ENCODE measurements around the gene SLC43A1.
"Not testable (repeated sequence)": the region's sequence is repeated elsewhere in the genome, so short reads cannot be mapped to it uniquely, and the experiment has no call there.

The SLC43A1 gene

GRCh38 chr11:57515332-57516060, at the start of gene SLC43A1:
TSS of gene SLC43A1 (minus strand) at chr11:57515702. CDS start at chr11:57514111, 1,591 bp downstream.
- DNase-seq (ENCODE audit: low read depth in 2 of 2), result peak in 1 of 2 donors; percentile 39

- no peak for DNase-seq (ENCODE audit: low read depth in 2 of 2)
These were observed 47.1 kb upstream of the SLC43A1 start for GRCh38 chr11:57562596-57562995.

- no peak for DNase-seq (ENCODE audit: low read depth in 2 of 2)
These were observed 44.6 kb upstream of the SLC43A1 start for GRCh38 chr11:57560146-57560545.

- DNase-seq (ENCODE audit: low read depth in 2 of 2), result no peak
These were observed 40.5 kb upstream of the SLC43A1 start for GRCh38 chr11:57556041-57556440.

GRCh38 chr11:57555393-57555792, 39.9 kb upstream of the SLC43A1 start:
- no peak for DNase-seq (ENCODE audit: low read depth in 2 of 2)

GRCh38 chr11:57552479-57552878, 37.0 kb upstream of the SLC43A1 start:
- DNase-seq (ENCODE audit: low read depth in 2 of 2), result no peak

GRCh38 chr11:57551941-57552340, 36.4 kb upstream of the SLC43A1 start:
- no peak for DNase-seq (ENCODE audit: low read depth in 2 of 2)

- DNase-seq (ENCODE audit: low read depth in 2 of 2), result no peak
These were observed 34.5 kb upstream of the SLC43A1 start for GRCh38 chr11:57549983-57550382.

GRCh38 chr11:57547854-57548377, 32.4 kb upstream of the SLC43A1 start:
- no peak for DNase-seq (ENCODE audit: low read depth in 2 of 2)

GRCh38 chr11:57546869-57547475, 31.5 kb upstream of the SLC43A1 start:
- DNase-seq (ENCODE audit: low read depth in 2 of 2), result no peak

GRCh38 chr11:57546451-57546850, 30.9 kb upstream of the SLC43A1 start:
- no peak for DNase-seq (ENCODE audit: low read depth in 2 of 2)

GRCh38 chr11:57545883-57546282, 30.4 kb upstream of the SLC43A1 start:
- no peak for DNase-seq (ENCODE audit: low read depth in 2 of 2)

GRCh38 chr11:57544566-57544965, 29.1 kb upstream of the SLC43A1 start:
- DNase-seq (ENCODE audit: low read depth in 2 of 2), result no peak

- no peak for DNase-seq (ENCODE audit: low read depth in 2 of 2)
These were observed 28.1 kb upstream of the SLC43A1 start for GRCh38 chr11:57543593-57543992.

GRCh38 chr11:57542582-57542981, 27.1 kb upstream of the SLC43A1 start:
- DNase-seq (ENCODE audit: low read depth in 2 of 2), result no peak

GRCh38 chr11:57541169-57541568, 25.7 kb upstream of the SLC43A1 start:
- DNase-seq (ENCODE audit: low read depth in 2 of 2), result no peak

GRCh38 chr11:57539342-57539741, 23.8 kb upstream of the SLC43A1 start:
- DNase-seq (ENCODE audit: low read depth in 2 of 2), result no peak

GRCh38 chr11:57536947-57537619, 21.6 kb upstream of the SLC43A1 start, which contains the start of gene SMTNL1:
TSS of gene SMTNL1 (plus strand) at chr11:57537595. CDS start at chr11:57542643, 5,048 bp downstream.
- no peak for DNase-seq (ENCODE audit: low read depth in 2 of 2)

GRCh38 chr11:57534449-57534848, 18.9 kb upstream of the SLC43A1 start:
- DNase-seq (ENCODE audit: low read depth in 2 of 2), result not testable (repeated sequence)

GRCh38 chr11:57530596-57531507, 15.3 kb upstream of the SLC43A1 start, which contains the start of gene TIMM10:
TSS of gene TIMM10 (minus strand) at chr11:57530754. CDS start at chr11:57530189, 565 bp downstream.
- DNase-seq (ENCODE audit: low read depth in 2 of 2), result peak; percentile 80 to 89

- DNase-seq (ENCODE audit: low read depth in 2 of 2), result no peak
These were observed 14.7 kb upstream of the SLC43A1 start for GRCh38 chr11:57530215-57530595.

All from stimulated activated CD4-positive, alpha-beta T cell treated with anti-CD3 and anti-CD28 coated beads, Interleukin-1b, Interleukin-23, amount 100 ng/mL, for 4 hours (primary cell).